HG03108 (cell line): ENCODE measurements around the gene DCP1A.
"Not testable (repeated sequence)": the region's sequence is repeated elsewhere in the genome, so short reads cannot be mapped to it uniquely, and the experiment has no call there.

Experiments used
- ATAC-seq: cut with Tn5 transposase; IDR thresholded peaks from one replicate; pipeline ENCODE4 v1.9.1; 2021; ENCODE audit warnings: moderate library complexity; ENCODE audit not compliant: unreplicated experiment

DCP1A gene

DNA sequence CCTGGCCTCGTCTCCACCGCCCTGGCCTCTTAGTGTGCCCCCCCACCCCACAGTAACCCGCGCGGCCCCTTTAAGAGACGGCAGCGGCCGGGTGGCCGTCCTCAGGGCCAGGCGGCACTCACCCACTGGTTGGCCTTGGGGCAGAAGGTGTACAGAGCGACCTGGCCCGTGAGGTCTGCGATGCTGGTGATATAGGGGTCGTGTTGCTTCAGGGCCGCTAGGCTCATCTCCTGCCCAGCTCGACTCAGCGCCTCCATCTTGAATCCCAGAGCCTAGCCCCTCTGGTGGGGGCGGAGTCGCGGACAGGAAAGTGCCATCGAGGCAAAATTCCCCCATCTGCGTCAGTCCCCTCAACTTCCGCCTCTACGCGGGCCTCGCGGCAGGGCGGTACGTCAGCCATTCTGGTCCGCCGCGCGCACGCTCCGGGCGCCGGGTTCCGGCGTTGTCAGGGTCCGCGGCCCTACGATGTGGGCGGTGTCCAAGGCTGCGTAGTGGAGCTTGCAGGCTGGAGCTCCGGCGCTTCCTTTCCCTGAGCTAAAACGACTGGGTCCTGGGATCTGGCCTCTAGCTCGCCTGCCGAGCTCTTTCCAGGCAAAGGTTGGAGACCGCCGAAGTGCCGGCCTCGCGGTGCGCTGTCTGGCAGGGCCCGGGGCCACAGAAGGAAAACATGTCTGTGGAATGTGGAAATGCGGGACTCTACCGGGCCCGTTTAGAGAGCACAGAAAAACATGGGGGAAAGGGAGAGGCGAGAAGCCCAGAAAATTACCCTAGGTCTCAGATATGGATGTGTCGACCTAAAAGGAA is at the start of gene DCP1A:
Gene DCP1A, minus strand, starts transcription at position 283 of the 804 bp plus-strand sequence. Its CDS starts 26 bp downstream, at position 257.
- ATAC-seq: peak; percentile 94

- ATAC-seq: no peak
These were observed 37.4 kb upstream of the DCP1A start for GRCh38 chr3:53384465-53385423.

GRCh38 chr3:53382106-53382505 is 34.8 kb upstream of the DCP1A start:
- no peak for ATAC-seq

- no peak for ATAC-seq
These were observed 33.0 kb upstream of the DCP1A start for GRCh38 chr3:53380306-53380705.

DNA sequence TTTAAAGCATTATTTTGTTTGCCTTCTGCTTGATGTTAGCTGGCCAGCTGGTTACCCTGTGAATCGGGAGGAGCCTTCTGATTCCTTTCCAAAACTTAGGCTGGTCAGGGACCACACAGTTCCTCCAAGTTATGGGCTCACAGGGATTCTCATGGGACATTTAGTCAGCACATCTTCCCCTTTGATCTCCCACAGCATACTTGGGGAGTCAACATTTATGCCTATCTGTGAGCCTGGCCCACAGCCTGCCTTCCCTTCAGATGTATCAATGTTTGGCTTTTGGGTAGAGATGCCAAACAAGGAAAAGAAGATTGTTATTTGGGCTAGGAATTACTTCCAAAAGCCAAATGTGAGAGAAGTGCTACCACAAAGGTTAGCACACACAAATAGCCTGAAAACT is 32.6 kb upstream of the DCP1A start:
- ATAC-seq: no peak

DNA sequence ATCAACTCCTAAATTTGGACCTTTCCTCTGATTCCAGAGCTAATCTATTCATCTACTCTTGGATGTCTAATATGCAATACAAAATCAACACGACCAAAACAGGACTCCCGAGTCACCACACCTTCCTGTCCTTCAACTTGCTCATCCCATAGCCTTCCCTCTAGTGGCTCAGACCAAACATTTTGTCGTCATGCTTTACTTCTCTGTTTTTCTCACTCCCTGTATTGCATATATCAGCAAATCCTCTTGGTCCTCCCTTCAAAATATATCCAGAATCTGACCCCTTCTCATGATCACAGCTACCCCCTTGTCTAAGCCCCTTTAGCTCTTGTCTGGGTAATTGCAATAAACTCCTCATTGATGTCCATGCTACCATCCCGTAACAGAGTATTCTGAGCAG is 30.5 kb upstream of the DCP1A start:
- ATAC-seq: no peak

- ATAC-seq: no peak
These were observed 29.3 kb upstream of the DCP1A start for GRCh38 chr3:53376679-53377078.

DNA sequence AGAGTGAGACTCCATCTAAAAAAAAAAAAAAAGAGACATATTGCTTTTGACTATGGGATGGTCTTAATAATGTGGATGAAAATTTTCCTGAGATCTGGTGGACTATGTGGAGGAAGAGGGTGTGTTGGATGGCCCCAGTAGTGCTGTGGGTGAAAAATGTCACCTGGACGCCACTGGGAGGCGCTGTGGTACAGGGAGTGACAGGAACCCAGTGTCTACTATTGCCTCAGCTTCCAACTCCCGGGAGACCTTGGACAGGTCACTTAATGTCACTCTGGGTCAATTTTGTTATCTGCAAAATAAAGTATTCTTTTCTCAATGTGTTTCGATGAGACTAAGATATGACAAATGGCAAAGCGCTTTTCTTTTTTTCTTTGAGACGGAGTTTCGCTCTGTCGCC is 27.7 kb upstream of the DCP1A start:
- no peak for ATAC-seq

DNA sequence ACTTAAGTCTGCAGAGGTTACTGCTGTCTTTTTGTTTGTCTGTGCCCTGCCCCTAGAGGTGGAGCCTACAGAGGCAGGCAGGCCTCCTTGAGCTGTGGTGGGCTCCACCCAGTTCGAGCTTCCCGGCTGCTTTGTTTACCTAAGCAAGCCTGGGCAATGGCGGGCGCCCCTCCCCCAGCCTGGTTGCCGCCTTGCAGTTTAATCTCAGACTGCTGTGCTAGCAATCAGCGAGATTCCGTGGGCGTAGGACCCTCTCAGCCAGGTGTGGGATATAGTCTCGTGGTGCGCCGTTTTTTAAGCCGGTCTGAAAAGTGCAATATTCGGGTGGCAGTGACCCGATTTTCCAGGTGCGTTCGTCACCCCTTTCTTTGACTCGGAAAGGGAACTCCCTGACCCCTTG is 23.4 kb upstream of the DCP1A start:
- not testable (repeated sequence) for ATAC-seq

GRCh38 chr3:53361852-53362251 is 14.5 kb upstream of the DCP1A start:
- ATAC-seq: no peak

DNA sequence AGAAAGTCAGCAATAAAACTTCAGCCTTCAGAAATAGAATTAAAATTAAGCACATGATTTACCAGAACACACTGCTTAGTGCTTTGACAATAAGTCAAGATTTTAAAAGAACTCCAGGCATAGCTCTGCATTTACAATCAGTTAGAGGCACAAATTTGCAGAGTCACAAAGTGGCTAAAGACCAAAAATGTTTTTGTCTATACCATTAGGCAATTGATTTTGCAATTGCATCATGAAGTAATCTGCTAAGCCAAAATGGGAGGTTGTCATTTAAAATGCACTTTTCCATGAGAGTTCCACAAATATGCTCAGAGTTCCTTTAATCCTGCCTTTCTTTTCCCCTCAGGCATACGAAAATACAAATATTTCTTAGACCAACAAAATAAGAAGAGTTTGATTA is 10.1 kb upstream of the DCP1A start:
- ATAC-seq: no peak

- ATAC-seq: no peak
These were observed 7.7 kb upstream of the DCP1A start for GRCh38 chr3:53354945-53355498.

GRCh38 chr3:53353202-53353601 is 5.9 kb upstream of the DCP1A start:
- no peak for ATAC-seq

DNA sequence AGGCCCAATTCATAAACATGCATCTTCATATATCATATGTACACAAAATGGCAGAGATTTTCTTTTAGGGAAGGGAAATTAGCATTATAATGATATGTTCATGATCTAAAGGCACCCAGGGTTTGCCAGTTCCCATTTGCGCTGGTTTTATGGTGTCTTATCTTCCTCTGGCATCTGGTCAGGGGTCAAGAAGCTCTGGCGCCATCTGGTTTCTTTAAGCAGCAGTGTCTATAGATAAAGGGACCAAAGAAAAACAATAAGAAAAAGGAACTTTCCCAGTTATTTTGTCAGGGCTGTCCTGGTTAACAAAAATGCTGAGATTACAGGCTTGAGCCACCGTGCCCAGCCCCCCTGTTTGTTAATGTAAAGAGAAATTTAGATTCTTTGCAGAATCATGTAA is 3.3 kb upstream of the DCP1A start:
- ATAC-seq: no peak

DNA sequence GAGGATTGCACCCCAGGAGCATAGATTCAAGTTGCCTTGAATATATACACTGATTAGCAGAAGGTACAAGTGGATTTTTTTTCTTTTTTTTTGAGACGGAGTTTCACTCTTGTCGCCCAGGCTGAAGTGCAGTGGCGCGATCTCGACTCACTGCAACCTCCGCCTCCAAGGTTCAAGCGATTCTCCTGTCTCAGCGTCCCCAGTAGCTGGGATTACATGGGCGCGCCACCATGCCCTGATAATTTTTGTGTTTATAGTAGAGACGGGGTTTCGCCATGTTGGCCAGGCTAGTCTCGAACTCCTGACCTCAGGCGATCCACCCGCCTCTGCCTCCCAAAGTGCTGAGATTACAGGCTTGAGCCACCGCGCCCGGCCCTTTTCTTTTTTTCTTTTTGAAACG is 775 bp upstream of the DCP1A start:
- not testable (repeated sequence) for ATAC-seq

GRCh38 chr3:53346922-53347260 is 452 bp downstream of the DCP1A start:
- no peak for ATAC-seq

GRCh38 chr3:53346514-53346913 is 829 bp downstream of the DCP1A start:
- no peak for ATAC-seq

GRCh38 chr3:53342353-53342752 is 5.0 kb downstream of the DCP1A start:
- no peak for ATAC-seq

DNA sequence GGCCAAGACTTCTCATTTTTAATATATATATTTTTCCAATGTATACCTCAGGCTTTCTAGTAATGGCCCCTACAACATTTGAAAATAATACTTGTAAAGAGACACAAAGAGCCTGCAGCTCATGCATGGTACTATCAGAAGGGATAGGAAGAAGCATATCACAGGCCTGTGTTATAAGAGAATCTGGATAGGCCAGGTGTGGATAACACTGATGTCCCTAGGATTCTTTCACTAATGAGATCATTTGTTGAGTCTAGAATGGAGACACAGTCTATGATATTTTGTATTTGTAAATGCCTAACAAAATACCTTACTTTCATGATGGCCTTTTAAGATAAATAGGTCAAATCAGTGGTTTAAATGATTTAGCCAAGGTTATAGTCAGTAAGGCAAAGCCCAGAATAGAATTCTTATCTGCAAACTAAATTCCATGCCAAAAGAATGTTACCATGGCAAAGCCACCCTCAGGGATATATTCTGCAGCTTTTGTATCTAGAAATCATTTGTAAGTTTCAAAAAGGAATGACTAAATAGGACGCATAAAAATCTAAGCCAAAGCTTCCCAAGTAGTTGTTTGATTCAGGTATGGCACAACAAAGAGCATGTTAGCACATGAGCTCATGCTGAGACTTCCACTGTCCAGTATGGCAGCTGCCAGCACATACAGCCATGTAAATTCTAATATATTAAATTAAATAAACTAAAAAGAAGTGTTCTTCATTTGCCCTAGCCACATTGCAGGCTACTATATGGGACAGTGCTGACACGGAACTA is 10.0 kb downstream of the DCP1A start:
- ATAC-seq: no peak

GRCh38 chr3:53334742-53335141 is 12.6 kb downstream of the DCP1A start:
- no peak for ATAC-seq

GRCh38 chr3:53331871-53332270 is 15.5 kb downstream of the DCP1A start:
- no peak for ATAC-seq
